GM23338 (cell line): ENCODE measurements around the gene IQGAP1. TPM values are rescaled to one million over a fixed set of nuclear protein-coding genes. Genes with fewer than 3 reads are reported as not detected.

Experiments
- ATAC-seq: fragments of 200-7000 bp; cut with Tn5 transposase; 3 replicates; pipeline ENCODE4 v1.9.1; 2020
- DNase-seq: peaks from one replicate; pipeline ENCODE4 v3.0.0-alpha.2; 2015; ENCODE audit warnings: low spot score
- H2AFZ ChIP-seq: fragments of 200-600 bp; sonication (generic); 2 replicates; pipeline ENCODE4 v1.8.0; 2016; ENCODE audit warnings: antibody characterized with exemption, mild to moderate bottlenecking, moderate library complexity
- H3F3A ChIP-seq: fragments of 200-600 bp; sonication (generic); replicated peaks from 2 replicates; pipeline ENCODE4 v1.8.0; 2017; ENCODE audit warnings: antibody characterized with exemption, mixed run types, low read depth
- H3K27ac ChIP-seq: fragments of 200-600 bp; sonication (generic); 2 replicates; pipeline ENCODE4 v1.6.1; 2016; ENCODE audit warnings: low read depth
- H3K27me3 ChIP-seq: fragments of 200-600 bp; sonication (generic); 2 replicates; pipeline ENCODE4 v1.8.0; 2016; ENCODE audit warnings: mild to moderate bottlenecking, mixed run types, moderate library complexity; ENCODE audit not compliant: insufficient read depth
- H3K36me3 ChIP-seq: fragments of 200-600 bp; sonication (generic); 2 replicates; pipeline ENCODE4 v1.8.0; 2016; ENCODE audit warnings: mild to moderate bottlenecking; ENCODE audit not compliant: insufficient read depth
- H3K4me1 ChIP-seq: fragments of 200-600 bp; sonication (generic); 2 replicates; pipeline ENCODE4 v1.8.0; 2016; ENCODE audit warnings: mild to moderate bottlenecking, moderate library complexity; ENCODE audit not compliant: insufficient read depth
- H3K4me2 ChIP-seq: fragments of 200-600 bp; sonication (generic); 2 replicates; pipeline ENCODE4 v1.7.1; 2017; ENCODE audit warnings: mixed run types
- H3K4me3 ChIP-seq: fragments of 200-600 bp; sonication (generic); 2 replicates; pipeline ENCODE4 v1.6.1; 2016; ENCODE audit warnings: mixed run types
- H3K79me2 ChIP-seq: fragments of 200-600 bp; sonication (generic); replicated peaks from 2 replicates; pipeline ENCODE4 v1.8.0; 2017; ENCODE audit warnings: mild to moderate bottlenecking; ENCODE audit not compliant: insufficient read depth
- H3K9me2 ChIP-seq: fragments of 200-600 bp; sonication (generic); 2 replicates; pipeline ENCODE4 v1.8.0; 2017; ENCODE audit not compliant: insufficient read depth
- H4K20me1 ChIP-seq: fragments of 200-600 bp; sonication (generic); replicated peaks from 2 replicates; pipeline ENCODE4 v1.8.0; 2017; ENCODE audit warnings: mild to moderate bottlenecking; ENCODE audit not compliant: insufficient read depth
- H3K27ac Mint-ChIP-seq: 2 replicates; pipeline ENCODE4 v1.8.0; 2020; ENCODE audit warnings: inconsistent platforms, mild to moderate bottlenecking, moderate library complexity, mixed read lengths
- H3K27me3 Mint-ChIP-seq: 3 replicates; pipeline ENCODE4 v1.8.0; 2022; ENCODE audit warnings: low read depth, mild to moderate bottlenecking, moderate library complexity, mixed read lengths, inconsistent platforms; ENCODE audit not compliant: insufficient read depth, poor library complexity
- H3K36me3 Mint-ChIP-seq: 3 replicates; pipeline ENCODE4 v1.8.0; 2021; ENCODE audit warnings: low read depth, mild to moderate bottlenecking, inconsistent platforms, moderate library complexity, mixed read lengths
- H3K4me1 Mint-ChIP-seq: 3 replicates; pipeline ENCODE4 v1.8.0; 2020; ENCODE audit warnings: mild to moderate bottlenecking, inconsistent platforms, mixed read lengths
- H3K4me3 Mint-ChIP-seq: 3 replicates; pipeline ENCODE4 v1.8.0; 2021; ENCODE audit warnings: moderate library complexity, mild to moderate bottlenecking, inconsistent platforms, mixed read lengths
- H3K9me3 Mint-ChIP-seq: 3 replicates; pipeline ENCODE4 v1.8.0; 2020; ENCODE audit warnings: moderate library complexity, mild to moderate bottlenecking, inconsistent platforms, mixed read lengths
- CREB1 ChIP-seq: fragments of 250-450 bp; sonication (Bioruptor Pico); IDR thresholded peaks from 2 replicates; pipeline ENCODE4 v1.5.0; 2020; ENCODE audit warnings: low read depth, mild to moderate bottlenecking, moderate library complexity
- CTCF ChIP-seq, 2 experiments: fragments of 200-600 bp in 1 of 2; sonication (generic) in 1 of 2; conservative IDR thresholded peaks; 2 replicates each; pipeline versions ENCODE4 v1.5.1 to v1.6.1; 2016 to 2017; ENCODE audit warnings: antibody characterized with exemption in 2 of 2, low read depth in 2 of 2, mild to moderate bottlenecking in 2 of 2, moderate library complexity in 1 of 2
- EZH2 ChIP-seq: fragments of 200-600 bp; sonication (generic); IDR thresholded peaks from one replicate; pipeline ENCODE4 v1.8.0; 2017; ENCODE audit warnings: antibody characterized with exemption, mild to moderate bottlenecking, low read depth; ENCODE audit not compliant: unreplicated experiment
- EZH2phosphoT487 ChIP-seq: fragments of 200-600 bp; sonication (generic); IDR thresholded peaks from one replicate; pipeline ENCODE4 v1.8.1; 2018; ENCODE audit warnings: antibody characterized with exemption; ENCODE audit not compliant: unreplicated experiment
- JUNB ChIP-seq: IDR thresholded peaks from one replicate; pipeline ENCODE4 v1.6.1; 2016; ENCODE audit warnings: antibody characterized with exemption; ENCODE audit not compliant: unreplicated experiment
- NANOG ChIP-seq: IDR thresholded peaks from 2 replicates; pipeline ENCODE4 v1.6.1; 2016; ENCODE audit warnings: antibody characterized with exemption, borderline replicate concordance
- POLR2AphosphoS5 ChIP-seq: IDR thresholded peaks from 2 replicates; pipeline ENCODE4 v1.6.1; 2016; ENCODE audit warnings: antibody characterized with exemption, low read depth
- STAT1 ChIP-seq: IDR thresholded peaks from one replicate; pipeline ENCODE4 v1.6.1; 2016; ENCODE audit warnings: antibody characterized with exemption; ENCODE audit not compliant: unreplicated experiment
- ZNF114 ChIP-seq: fragments of 250-450 bp; sonication (Bioruptor Pico); IDR thresholded peaks from 2 replicates; pipeline ENCODE4 v1.5.0; 2020; ENCODE audit warnings: mild to moderate bottlenecking, moderate library complexity
- polyA plus RNA-seq: library from polyadenylated mRNA; unstranded; fragments of >200 nt; fragmentation: Nextera tagmentation; extraction: Ambion mirVana; gene quantifications from 2 replicates; pipeline ENCODE4 v1.2.1, GENCODE V29; 2016
- total RNA-seq: library from RNA; depleted of rRNA; stranded (reverse); fragments of >200 nt; shearing (Covaris generic); gene quantifications from 2 replicates; pipeline ENCODE4 v1.2.3, GENCODE V29; 2014
- TF ChIP-seq, protein P1 (sequence below): IDR thresholded peaks from one replicate; pipeline ENCODE4 v1.6.1; 2018; ENCODE audit warnings: antibody characterized with exemption; ENCODE audit not compliant: unreplicated experiment
- TF ChIP-seq, protein P2 (sequence below): IDR thresholded peaks from 2 replicates; pipeline ENCODE4 v1.6.1; 2016; ENCODE audit warnings: antibody characterized with exemption

The IQGAP1 gene
- total and polyA plus RNA-seq, 2 experiments from 2014 or later: 92.7 to 159 TPM

GRCh38 chr15:90471769-90472168, 83.7 kb downstream of the IQGAP1 start (continued):
- TF ChIP-seq, protein P1, sequence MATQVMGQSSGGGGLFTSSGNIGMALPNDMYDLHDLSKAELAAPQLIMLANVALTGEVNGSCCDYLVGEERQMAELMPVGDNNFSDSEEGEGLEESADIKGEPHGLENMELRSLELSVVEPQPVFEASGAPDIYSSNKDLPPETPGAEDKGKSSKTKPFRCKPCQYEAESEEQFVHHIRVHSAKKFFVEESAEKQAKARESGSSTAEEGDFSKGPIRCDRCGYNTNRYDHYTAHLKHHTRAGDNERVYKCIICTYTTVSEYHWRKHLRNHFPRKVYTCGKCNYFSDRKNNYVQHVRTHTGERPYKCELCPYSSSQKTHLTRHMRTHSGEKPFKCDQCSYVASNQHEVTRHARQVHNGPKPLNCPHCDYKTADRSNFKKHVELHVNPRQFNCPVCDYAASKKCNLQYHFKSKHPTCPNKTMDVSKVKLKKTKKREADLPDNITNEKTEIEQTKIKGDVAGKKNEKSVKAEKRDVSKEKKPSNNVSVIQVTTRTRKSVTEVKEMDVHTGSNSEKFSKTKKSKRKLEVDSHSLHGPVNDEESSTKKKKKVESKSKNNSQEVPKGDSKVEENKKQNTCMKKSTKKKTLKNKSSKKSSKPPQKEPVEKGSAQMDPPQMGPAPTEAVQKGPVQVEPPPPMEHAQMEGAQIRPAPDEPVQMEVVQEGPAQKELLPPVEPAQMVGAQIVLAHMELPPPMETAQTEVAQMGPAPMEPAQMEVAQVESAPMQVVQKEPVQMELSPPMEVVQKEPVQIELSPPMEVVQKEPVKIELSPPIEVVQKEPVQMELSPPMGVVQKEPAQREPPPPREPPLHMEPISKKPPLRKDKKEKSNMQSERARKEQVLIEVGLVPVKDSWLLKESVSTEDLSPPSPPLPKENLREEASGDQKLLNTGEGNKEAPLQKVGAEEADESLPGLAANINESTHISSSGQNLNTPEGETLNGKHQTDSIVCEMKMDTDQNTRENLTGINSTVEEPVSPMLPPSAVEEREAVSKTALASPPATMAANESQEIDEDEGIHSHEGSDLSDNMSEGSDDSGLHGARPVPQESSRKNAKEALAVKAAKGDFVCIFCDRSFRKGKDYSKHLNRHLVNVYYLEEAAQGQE: no peak
- no peak for TF ChIP-seq EZH2
- no peak for TF ChIP-seq CREB1 (CRISPR knock-in tag)
- no peak for TF ChIP-seq CTCF (conservative IDR thresholded peaks at IDR 0.05; ENCODE audit: low read depth in 2 of 2)

GRCh38 chr15:90478846-90479481, 90.9 kb downstream of the IQGAP1 start:
- no peaks in the 10 kb centered on the region for H3K9me3 Mint-ChIP-seq
- H2AFZ ChIP-seq: no peak overlapping the region
- no peak overlapping the region for H3K4me3 Mint-ChIP-seq
- ATAC-seq (no peak), DNase-seq (no peak)
- 0 out of 2 replicates have a peak, but pooled peaks cover 6% of the 10 kb centered on the region for H3F3A ChIP-seq
- H3K27me3 Mint-ChIP-seq: no peaks in the 10 kb centered on the region
- peaks cover 42% of the 10 kb centered on the region for H3K36me3 Mint-ChIP-seq
- H3K4me3 ChIP-seq: no peak overlapping the region
- no peaks in the 10 kb centered on the region for H3K4me1 ChIP-seq
- H4K20me1 ChIP-seq: no peaks in the 10 kb centered on the region
- H3K4me2 ChIP-seq: no peak overlapping the region
- no peaks in the 10 kb centered on the region for H3K9me2 ChIP-seq
- H3K36me3 ChIP-seq: peaks cover 43% of the 10 kb centered on the region
- no peaks in the 10 kb centered on the region for H3K79me2 ChIP-seq
- no peak overlapping the region for H3K27ac Mint-ChIP-seq
- H3K4me1 Mint-ChIP-seq: no peaks in the 10 kb centered on the region
- no peaks in the 10 kb centered on the region for H3K27me3 ChIP-seq
- H3K27ac ChIP-seq: 0 out of 2 replicates have a peak overlapping the region, but pooled peaks have one; percentile 14
- TF ChIP-seq POLR2AphosphoS5 (no peak), CTCF (conservative IDR thresholded peaks at IDR 0.05; ENCODE audit: low read depth in 2 of 2) (no peak), EZH2phosphoT487 (no peak), EZH2 (no peak), STAT1 (no peak), ZNF114 (no peak), NANOG (no peak), CREB1 (CRISPR knock-in tag) (no peak), JUNB (no peak)
- TF ChIP-seq, protein P2, sequence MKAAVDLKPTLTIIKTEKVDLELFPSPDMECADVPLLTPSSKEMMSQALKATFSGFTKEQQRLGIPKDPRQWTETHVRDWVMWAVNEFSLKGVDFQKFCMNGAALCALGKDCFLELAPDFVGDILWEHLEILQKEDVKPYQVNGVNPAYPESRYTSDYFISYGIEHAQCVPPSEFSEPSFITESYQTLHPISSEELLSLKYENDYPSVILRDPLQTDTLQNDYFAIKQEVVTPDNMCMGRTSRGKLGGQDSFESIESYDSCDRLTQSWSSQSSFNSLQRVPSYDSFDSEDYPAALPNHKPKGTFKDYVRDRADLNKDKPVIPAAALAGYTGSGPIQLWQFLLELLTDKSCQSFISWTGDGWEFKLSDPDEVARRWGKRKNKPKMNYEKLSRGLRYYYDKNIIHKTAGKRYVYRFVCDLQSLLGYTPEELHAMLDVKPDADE: no peak
